Neuronal stem cell (in vitro differentiated cells): ENCODE measurements around the gene DNM1.

Experiments used
- DNase-seq: peaks from one replicate; pipeline ENCODE4 v3.0.0-alpha.2; 2013; ENCODE audit warnings: low spot score
- H2AFZ ChIP-seq: one replicate; pipeline ENCODE4 v1.6.1; 2013; ENCODE audit warnings: mild to moderate bottlenecking, low read length, inconsistent platforms
- H2AK5ac ChIP-seq: 2 replicates; pipeline ENCODE4 v1.6.1; 2013; ENCODE audit warnings: low read depth, mild to moderate bottlenecking, inconsistent platforms, low read length, moderate library complexity, mixed read lengths
- H2BK120ac ChIP-seq: 2 replicates; pipeline ENCODE4 v1.6.1; 2013; ENCODE audit warnings: low read depth, mild to moderate bottlenecking, inconsistent platforms, low read length, moderate library complexity, mixed read lengths
- H2BK12ac ChIP-seq: one replicate; pipeline ENCODE4 v1.6.1; 2013; ENCODE audit warnings: low read length, inconsistent platforms
- H2BK15ac ChIP-seq: 2 replicates; pipeline ENCODE4 v1.6.1; 2013; ENCODE audit warnings: mild to moderate bottlenecking, low read length, inconsistent platforms, mixed read lengths
- H2BK5ac ChIP-seq: one replicate; pipeline ENCODE4 v1.6.1; 2013; ENCODE audit warnings: inconsistent platforms, mild to moderate bottlenecking, low read length, moderate library complexity
- H3K14ac ChIP-seq: one replicate; pipeline ENCODE4 v1.6.1; 2013; ENCODE audit warnings: low read length, inconsistent platforms
- H3K18ac ChIP-seq: 2 replicates; pipeline ENCODE4 v1.6.1; 2013; ENCODE audit warnings: low read length, inconsistent platforms
- H3K23ac ChIP-seq: 2 replicates; pipeline ENCODE4 v1.6.1; 2013; ENCODE audit warnings: low read depth, mild to moderate bottlenecking, mixed read lengths, low read length, inconsistent platforms; ENCODE audit not compliant: poor library complexity
- H3K27ac ChIP-seq: replicated peaks from 3 replicates; pipeline ENCODE4 v1.5.1; 2013; ENCODE audit warnings: low read length, inconsistent platforms
- H3K27me3 ChIP-seq, 3 experiments: 2 replicates each; pipeline ENCODE4 v1.6.1; 2013; ENCODE audit warnings: low read length in 3 of 3, mild to moderate bottlenecking in 2 of 3, inconsistent platforms in 1 of 3, low read depth in 1 of 3, mixed read lengths in 1 of 3, moderate library complexity in 1 of 3; ENCODE audit not compliant: control insufficient read depth in 3 of 3, insufficient read depth in 3 of 3
- H3K36me3 ChIP-seq, 2 donors: replicated peaks in 1 of 2; 2 replicates each; pipeline ENCODE4 v1.6.1; 2013; ENCODE audit warnings: low read length in 2 of 2; ENCODE audit not compliant: control insufficient read depth in 2 of 2, insufficient read depth in 2 of 2
- H3K4ac ChIP-seq: 2 replicates; pipeline ENCODE4 v1.6.1; 2013; ENCODE audit warnings: inconsistent platforms, mild to moderate bottlenecking, low read length, moderate library complexity
- H3K4me1 ChIP-seq, 2 donors: 1 replicate in 1 of 2; 2 replicates in 1 of 2; pipeline ENCODE4 v1.6.1; 2013; ENCODE audit warnings: low read length in 2 of 2, low read depth in 1 of 2; ENCODE audit not compliant: control insufficient read depth in 2 of 2, insufficient read depth in 1 of 2
- H3K4me2 ChIP-seq: one replicate; pipeline ENCODE4 v1.6.1; 2013; ENCODE audit warnings: mild to moderate bottlenecking, low read length, inconsistent platforms; ENCODE audit not compliant: insufficient read depth, poor library complexity, severe bottlenecking
- H3K4me3 ChIP-seq, 2 donors: 2 replicates each; pipeline ENCODE4 v1.5.1; 2013; ENCODE audit warnings: low read length in 2 of 2, mild to moderate bottlenecking in 2 of 2, inconsistent platforms in 1 of 2, moderate library complexity in 1 of 2
- H3K79me1 ChIP-seq: one replicate; pipeline ENCODE4 v1.6.1; 2013; ENCODE audit warnings: low read depth, mild to moderate bottlenecking, inconsistent platforms, low read length, moderate library complexity
- H3K9ac ChIP-seq: one replicate; pipeline ENCODE4 v1.6.1; 2013; ENCODE audit warnings: mild to moderate bottlenecking, low read depth, low read length, inconsistent platforms; ENCODE audit not compliant: poor library complexity
- H3K9me3 ChIP-seq, 2 donors: replicated peaks in 1 of 2; 2 replicates each; pipeline versions ENCODE3 to v1.6.1; 2013; ENCODE audit warnings: low read length in 2 of 2, mild to moderate bottlenecking in 2 of 2, inconsistent platforms in 1 of 2, low read depth in 1 of 2, mixed read lengths in 1 of 2, moderate library complexity in 1 of 2; ENCODE audit not compliant: control insufficient read depth in 2 of 2, insufficient read depth in 1 of 2
- H4K8ac ChIP-seq: one replicate; pipeline ENCODE4 v1.6.1; 2013; ENCODE audit warnings: low read depth, mild to moderate bottlenecking, inconsistent platforms, low read length, moderate library complexity
- H4K91ac ChIP-seq: one replicate; pipeline ENCODE4 v1.6.1; 2013; ENCODE audit warnings: low read length, low read depth, mild to moderate bottlenecking, inconsistent platforms; ENCODE audit not compliant: poor library complexity
- whole genome bisulfite sequencing, 2 donors: extraction: QIAGEN DNeasy Blood & Tissue Kit; methylation state at CpG; one replicate each; pipeline ENCODE4 v1.1.7; 2013; ENCODE audit warnings: missing lambda C conversion rate in 2 of 2, mixed read lengths in 1 of 2; ENCODE audit not compliant: insufficient read length in 2 of 2, insufficient replicate concordance in 1 of 2; ENCODE audit errors: extremely low coverage in 2 of 2; 5-methylcytosine and 5-hydroxymethylcytosine counted together

Gene DNM1

DNA sequence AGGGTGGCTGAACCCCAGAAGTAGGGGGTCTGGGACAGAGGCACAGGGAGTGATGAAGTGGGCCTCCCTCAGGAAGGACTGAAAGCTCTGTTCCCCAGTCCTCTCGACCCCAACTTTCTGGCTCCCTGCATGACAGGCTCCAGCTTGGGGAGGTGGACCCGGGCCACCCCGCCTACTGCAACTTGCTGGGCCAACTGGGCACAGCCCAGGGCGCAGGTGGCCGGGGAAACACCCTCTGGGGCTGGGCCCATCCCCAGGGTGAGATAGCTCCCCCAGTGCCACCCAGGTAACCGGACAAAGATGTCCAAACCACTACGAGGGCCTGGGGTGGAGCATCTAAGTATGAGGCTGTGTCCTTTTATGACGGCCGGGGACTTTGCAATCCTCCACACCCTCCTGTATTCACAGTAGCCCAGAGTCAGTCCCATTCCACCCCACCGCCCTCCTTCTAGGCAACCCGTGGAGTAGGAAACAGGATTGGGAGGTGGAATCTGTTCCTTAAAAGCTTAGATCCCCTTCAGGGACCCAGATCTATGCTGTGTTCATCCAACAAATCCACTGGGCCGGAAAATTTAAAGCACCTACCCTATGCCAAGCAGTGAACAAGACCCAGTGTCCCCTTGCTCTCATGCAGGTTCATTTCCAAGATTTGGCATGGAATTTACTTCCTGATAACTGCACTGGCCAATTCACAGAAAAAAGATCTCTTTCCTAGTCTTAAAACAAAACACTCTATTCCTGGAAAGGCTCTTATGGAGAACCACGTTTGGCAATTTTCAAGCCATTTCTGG lies 19.9 kb downstream of the DNM1 start:
- WGBS, 2 donors, result no CpG with 5 or more reads among the region's 13 CpGs
- peaks cover 28 to 49% of the 10 kb centered on the region in 2 donors for H3K36me3 ChIP-seq
- no peak for DNase-seq

DNA sequence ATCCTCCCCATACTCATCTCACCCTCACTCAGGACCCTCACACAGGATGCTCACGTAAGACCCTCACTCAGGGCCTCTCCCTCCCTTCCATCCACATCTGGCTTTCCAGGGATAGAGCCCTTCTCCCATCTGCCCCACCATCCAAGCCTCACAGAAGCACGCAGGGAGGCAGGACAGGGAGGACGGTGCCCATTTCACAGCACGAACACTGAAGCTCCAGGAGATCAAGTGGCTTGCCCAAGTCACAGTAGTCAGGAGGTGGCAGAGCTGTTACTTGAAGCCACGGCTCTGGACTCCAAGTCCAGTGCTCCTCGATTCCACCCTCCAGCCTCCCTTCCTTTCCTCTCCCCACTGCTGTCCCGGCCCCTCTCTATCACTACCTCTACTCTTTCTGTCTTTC lies 21.7 kb downstream of the DNM1 start:
- H4K8ac ChIP-seq, result no peak overlapping the region
- no peak overlapping the region for H2BK15ac ChIP-seq
- H3K4me3 ChIP-seq, result no peak overlapping the region
- no peaks in the 10 kb centered on the region for H3K27me3 ChIP-seq
- H2BK120ac ChIP-seq, result no peak overlapping the region
- WGBS, 2 donors, result no CpG with 5 or more reads among the region's 7 CpGs
- H3K23ac ChIP-seq, result no peak overlapping the region
- no peak overlapping the region for H3K18ac ChIP-seq
- DNase-seq, result no peak
- H3K27ac ChIP-seq, result no peak overlapping the region
- H3K14ac ChIP-seq, result no peak overlapping the region
- no peak overlapping the region for H2AK5ac ChIP-seq
- peaks cover 0 to 3% of the 10 kb centered on the region in 2 donors for H3K4me1 ChIP-seq
- no peak overlapping the region for H3K4me2 ChIP-seq
- H2AFZ ChIP-seq, result no peak overlapping the region
- H3K79me1 ChIP-seq, result no peaks in the 10 kb centered on the region
- no peak overlapping the region for H3K9ac ChIP-seq
- no peak overlapping the region for H2BK5ac ChIP-seq
- H3K4ac ChIP-seq, result no peak overlapping the region
- peaks cover 0 to 2% of the 10 kb centered on the region in 2 donors for H3K9me3 ChIP-seq
- H4K91ac ChIP-seq, result no peak overlapping the region
- no peak overlapping the region for H2BK12ac ChIP-seq
- peaks cover 23 to 33% of the 10 kb centered on the region in 2 donors for H3K36me3 ChIP-seq

More for the DNA sequence above, 19.9 kb downstream of the DNM1 start:
- H3K4me3 ChIP-seq, result no peak overlapping the region
- no peak overlapping the region for H2AFZ ChIP-seq
- H4K91ac ChIP-seq, result no peak overlapping the region
- peaks cover 0 to 2% of the 10 kb centered on the region in 2 donors for H3K9me3 ChIP-seq
- H2AK5ac ChIP-seq, result no peak overlapping the region
- H3K18ac ChIP-seq, result no peak overlapping the region
- no peak overlapping the region for H2BK15ac ChIP-seq
- H3K14ac ChIP-seq, result no peak overlapping the region
- H3K4ac ChIP-seq, result no peak overlapping the region
- no peak overlapping the region for H3K4me2 ChIP-seq
- no peak overlapping the region for H4K8ac ChIP-seq
- H3K4me1 ChIP-seq, result peaks cover 0 to 8% of the 10 kb centered on the region in 2 donors
- no peak overlapping the region for H3K27ac ChIP-seq
- H2BK5ac ChIP-seq, result no peak overlapping the region
- H3K23ac ChIP-seq, result no peak overlapping the region
- peaks cover 2% of the 10 kb centered on the region for H3K79me1 ChIP-seq
- no peaks in the 10 kb centered on the region for H3K27me3 ChIP-seq
- no peak overlapping the region for H2BK120ac ChIP-seq
- peak overlapping the region; percentile 44 for H3K9ac ChIP-seq
- H2BK12ac ChIP-seq, result no peak overlapping the region

DNA sequence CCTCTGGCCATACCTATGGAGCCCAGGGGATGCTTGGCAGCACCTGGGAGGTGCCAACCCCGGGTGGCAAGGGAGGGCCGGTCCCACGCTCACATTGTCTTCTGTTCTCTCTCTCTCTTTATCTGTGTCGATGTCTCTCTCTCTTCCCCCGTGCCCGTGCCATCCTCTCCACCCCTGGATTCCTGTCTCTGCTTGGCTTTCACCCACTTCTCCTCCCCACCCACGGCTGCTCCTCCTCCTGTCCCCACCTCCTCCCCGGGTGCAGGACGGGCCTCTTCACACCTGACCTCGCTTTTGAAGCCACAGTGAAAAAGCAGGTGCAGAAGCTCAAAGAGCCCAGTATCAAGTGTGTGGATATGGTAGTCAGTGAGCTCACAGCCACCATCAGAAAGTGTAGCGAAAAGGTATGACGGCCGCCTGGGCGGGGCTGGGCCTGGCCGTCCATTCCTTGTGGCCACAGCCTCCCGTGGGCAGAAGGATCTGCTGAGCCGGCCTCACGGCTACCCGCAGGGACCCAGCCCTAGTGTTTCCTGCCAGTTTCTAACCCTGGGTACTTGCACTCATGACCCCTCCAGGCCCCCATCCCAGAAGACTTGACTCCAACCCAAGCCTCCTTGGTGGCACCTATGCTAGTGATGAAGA lies 22.7 kb downstream of the DNM1 start:
- Histone ChIP-seq H3K27ac (no peak overlapping the region), H3K4ac (no peak overlapping the region), H3K14ac (no peak overlapping the region), H3K18ac (no peak overlapping the region), H2BK5ac (no peak overlapping the region), H3K27me3 (no peaks in the 10 kb centered on the region), H2BK12ac (no peak overlapping the region), H3K4me3 (no peak overlapping the region), H3K23ac (peak overlapping the region; percentile 43), H3K79me1 (no peaks in the 10 kb centered on the region), H3K9me3 (peaks cover 0 to 2% of the 10 kb centered on the region in 2 donors), H2AFZ (no peak overlapping the region), H4K8ac (no peak overlapping the region), H3K36me3 (peaks cover 18 to 27% of the 10 kb centered on the region in 2 donors), H2AK5ac (no peak overlapping the region), H4K91ac (no peak overlapping the region), H2BK120ac (no peak overlapping the region), H3K4me1 (peaks cover 0 to 3% of the 10 kb centered on the region in 2 donors), H3K9ac (peak overlapping the region; percentile 57), H3K4me2 (no peak overlapping the region), H2BK15ac (no peak overlapping the region)
- no CpG with 5 or more reads among the region's 19 CpGs for WGBS, 2 donors
- DNase-seq, result no peak

- H3K18ac ChIP-seq, result no peak overlapping the region
- H3K4ac ChIP-seq, result no peak overlapping the region
- H2BK12ac ChIP-seq, result no peak overlapping the region
- H4K91ac ChIP-seq, result no peak overlapping the region
- no peak overlapping the region for H4K8ac ChIP-seq
- H3K79me1 ChIP-seq, result no peaks in the 10 kb centered on the region
- H3K36me3 ChIP-seq, result peaks cover 18 to 24% of the 10 kb centered on the region in 2 donors
- DNase-seq, result no peak
- no peak overlapping the region for H2BK15ac ChIP-seq
- H3K4me2 ChIP-seq, result no peak overlapping the region
- no CpG with 5 or more reads among the region's 5 CpGs for WGBS, 2 donors
- H3K4me1 ChIP-seq, result peaks cover 0 to 3% of the 10 kb centered on the region in 2 donors
- no peaks in the 10 kb centered on the region for H3K27me3 ChIP-seq
- H2BK5ac ChIP-seq, result no peak overlapping the region
- peak overlapping the region; percentile 57 for H3K9ac ChIP-seq
- H3K14ac ChIP-seq, result no peak overlapping the region
- H3K23ac ChIP-seq, result no peak overlapping the region
- no peak overlapping the region for H2BK120ac ChIP-seq
- H2AFZ ChIP-seq, result no peak overlapping the region
- no peak overlapping the region for H3K4me3 ChIP-seq
- no peak overlapping the region for H3K27ac ChIP-seq
- no peak overlapping the region for H2AK5ac ChIP-seq
- peaks cover 0 to 2% of the 10 kb centered on the region in 2 donors for H3K9me3 ChIP-seq
Observed at GRCh38 chr9:128226412-128226801, 23.2 kb downstream of the DNM1 start.
